ENCODE measurements around the gene JADE1. TPM values are rescaled to one million over a fixed set of nuclear protein-coding genes. Genes with fewer than 3 reads are reported as not detected.

Gene JADE1
- total and polyA plus RNA-seq, 2 experiments from 2014 or later: 84.2 to 158 TPM

- TF ChIP-seq CTCF (conservative IDR thresholded peaks at IDR 0.05; ENCODE audit: low read depth in 2 of 2) (no peak), CREB1 (CRISPR knock-in tag; IDR thresholded peaks at IDR 0.05; ENCODE audit: low read depth) (no peak), ZNF114 (CRISPR knock-in tag; IDR thresholded peaks at IDR 0.05) (no peak), ZNF462 (CRISPR knock-in tag; IDR thresholded peaks at IDR 0.05) (no peak)
Observed at GRCh38 chr4:128787509-128788311, 21.8 kb upstream of the JADE1 start (continued).

Data from GM23338 (cell line).